B cell (primary cell): ENCODE data around the gene IFT43.

ENCODE experiments used
- CTCF ChIP-seq: fragments of 200-600 bp; IDR thresholded peaks from one replicate; pipeline ENCODE4 v1.8.0; 2022; ENCODE audit warnings: antibody characterized with exemption, mild to moderate bottlenecking
- EZH2 ChIP-seq: IDR thresholded peaks from 2 replicates; pipeline ENCODE4 v1.6.1; 2012; ENCODE audit warnings: borderline replicate concordance, low read depth, mild to moderate bottlenecking, moderate library complexity, low read length; ENCODE audit not compliant: insufficient read depth, poor library complexity, severe bottlenecking

- TF ChIP-seq CTCF, result no peak
- no peak for TF ChIP-seq EZH2
Measured at GRCh38 chr14:76080025-76080424, 94.5 kb downstream of the IFT43 start.
